AG04450 (cell line): ENCODE results near the gene HSP90AA1. TPM values are rescaled to one million over a fixed set of nuclear protein-coding genes. Genes with fewer than 3 reads are reported as not detected.
A peak's percentile ranks its signal among the peaks of the same experiment; 100 is the strongest.

Source experiments
- CTCF ChIA-PET: fragments of 300-600, 350-600 bp; formaldehyde crosslinking; extraction: SDS; loops from one replicate; lab custom pipeline; 2022; ENCODE audit warnings: antibody characterized with exemption, inconsistent platforms; lab: Charles Lee
- POLR2A ChIA-PET: fragments of 350-600 bp; formaldehyde crosslinking; extraction: SDS; loops from one replicate; lab custom pipeline; 2021; ENCODE audit warnings: antibody characterized with exemption, inconsistent platforms; lab: Yijun Ruan, JAX
- DNase-seq: peaks from one replicate; pipeline ENCODE4 v3.0.0-alpha.2; 2011; ENCODE audit warnings: low read depth, low spot score
- H3K27ac ChIP-seq: one replicate; pipeline ENCODE4 v1.5.1; 2012; ENCODE audit warnings: low read depth, low read length, control low read depth
- H3K27me3 ChIP-seq: one replicate; pipeline ENCODE4 v1.6.0; 2012; ENCODE audit warnings: low read length; ENCODE audit not compliant: control insufficient read depth, insufficient read depth
- H3K4me3 ChIP-seq: 2 replicates; pipeline ENCODE4 v1.5.1; 2011; ENCODE audit warnings: mild to moderate bottlenecking, low read depth, low read length, control low read depth
- H3K9me3 ChIP-seq: 2 replicates; pipeline ENCODE4 v1.5.1; 2012; ENCODE audit warnings: low read length; ENCODE audit not compliant: control insufficient read depth, insufficient read depth
- polyA plus RNA-seq: library from polyadenylated mRNA; depleted of rRNA; stranded (reverse); fragments of >200 nt; gene quantifications from 2 replicates; pipeline ENCODE4 v1.2.3, GENCODE V29; 2011
- TF ChIP-seq, protein P1 (sequence below): IDR thresholded peaks from 2 replicates; pipeline ENCODE4 v1.5.1; 2011; ENCODE audit warnings: low read depth, low read length, control low read depth, inconsistent platforms

HSP90AA1 gene
- polyA plus RNA-seq, 1 experiment = 822 TPM

- no peaks in the 10 kb centered on the region for H3K27me3 ChIP-seq
- DNase-seq = no peak
- no peak overlapping the region for H3K27ac ChIP-seq
- CTCF ChIA-PET = interaction anchor here (0.6 to 2.4 kb wide), 17 partner anchors 9 to 398 kb away, joined by 3 to 38 read pairs (median 7); no protein-coding TSS in a partner anchor
- no peaks in the 10 kb centered on the region for H3K9me3 ChIP-seq
- POLR2A ChIA-PET = no interaction called here
- TF ChIP-seq, protein P1, sequence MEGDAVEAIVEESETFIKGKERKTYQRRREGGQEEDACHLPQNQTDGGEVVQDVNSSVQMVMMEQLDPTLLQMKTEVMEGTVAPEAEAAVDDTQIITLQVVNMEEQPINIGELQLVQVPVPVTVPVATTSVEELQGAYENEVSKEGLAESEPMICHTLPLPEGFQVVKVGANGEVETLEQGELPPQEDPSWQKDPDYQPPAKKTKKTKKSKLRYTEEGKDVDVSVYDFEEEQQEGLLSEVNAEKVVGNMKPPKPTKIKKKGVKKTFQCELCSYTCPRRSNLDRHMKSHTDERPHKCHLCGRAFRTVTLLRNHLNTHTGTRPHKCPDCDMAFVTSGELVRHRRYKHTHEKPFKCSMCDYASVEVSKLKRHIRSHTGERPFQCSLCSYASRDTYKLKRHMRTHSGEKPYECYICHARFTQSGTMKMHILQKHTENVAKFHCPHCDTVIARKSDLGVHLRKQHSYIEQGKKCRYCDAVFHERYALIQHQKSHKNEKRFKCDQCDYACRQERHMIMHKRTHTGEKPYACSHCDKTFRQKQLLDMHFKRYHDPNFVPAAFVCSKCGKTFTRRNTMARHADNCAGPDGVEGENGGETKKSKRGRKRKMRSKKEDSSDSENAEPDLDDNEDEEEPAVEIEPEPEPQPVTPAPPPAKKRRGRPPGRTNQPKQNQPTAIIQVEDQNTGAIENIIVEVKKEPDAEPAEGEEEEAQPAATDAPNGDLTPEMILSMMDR = no peak
- H3K4me3 ChIP-seq = no peak overlapping the region
Measured at GRCh38 chr14:102097441-102098135, 10.7 kb upstream of the HSP90AA1 start.

DNA sequence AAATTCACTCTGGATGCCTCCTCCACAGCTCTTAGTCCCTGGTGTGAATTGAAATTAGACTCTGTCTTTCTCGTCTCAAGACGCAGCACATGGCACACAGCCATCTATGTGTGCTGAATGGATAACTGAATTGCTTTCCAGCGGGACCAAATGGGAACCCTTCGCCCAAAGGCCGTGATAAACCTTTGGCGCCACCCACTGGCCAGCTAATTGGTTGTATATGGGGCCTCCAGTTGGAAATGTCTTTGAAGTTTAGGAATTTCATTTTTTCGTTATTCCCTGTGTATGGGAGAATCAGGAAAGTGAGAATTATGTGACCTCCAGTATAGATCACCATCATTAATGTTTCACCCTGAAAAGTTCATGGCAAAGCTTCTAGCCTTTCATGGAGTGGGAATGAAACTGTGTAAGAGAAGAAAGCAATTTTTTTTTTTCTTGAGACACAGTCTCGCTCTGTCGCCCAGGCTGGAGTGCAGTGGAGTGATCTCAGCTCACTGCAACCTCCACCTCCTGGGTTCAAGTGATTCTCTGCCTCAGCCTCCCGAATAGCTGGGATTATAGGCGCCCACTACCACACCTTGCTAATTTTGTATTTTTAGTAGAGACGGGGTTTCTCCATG lies 9.8 kb upstream of the HSP90AA1 start:
- DNase-seq = peak; percentile 34
- H3K4me3 ChIP-seq = no peak overlapping the region
- H3K27me3 ChIP-seq = no peaks in the 10 kb centered on the region
- H3K9me3 ChIP-seq = no peaks in the 10 kb centered on the region
- CTCF ChIA-PET = interaction anchor here (0.6 to 2.4 kb wide), 36 partner anchors 9 to 397 kb away, joined by 3 to 38 read pairs (median 4); no protein-coding TSS in a partner anchor
- no peak overlapping the region for H3K27ac ChIP-seq
- POLR2A ChIA-PET = interaction anchor here (0.6 kb wide), 1 partner anchor 94 kb away, joined by 4 read pairs; no protein-coding TSS in a partner anchor
- TF ChIP-seq, protein P1 = peak; percentile 91

DNA sequence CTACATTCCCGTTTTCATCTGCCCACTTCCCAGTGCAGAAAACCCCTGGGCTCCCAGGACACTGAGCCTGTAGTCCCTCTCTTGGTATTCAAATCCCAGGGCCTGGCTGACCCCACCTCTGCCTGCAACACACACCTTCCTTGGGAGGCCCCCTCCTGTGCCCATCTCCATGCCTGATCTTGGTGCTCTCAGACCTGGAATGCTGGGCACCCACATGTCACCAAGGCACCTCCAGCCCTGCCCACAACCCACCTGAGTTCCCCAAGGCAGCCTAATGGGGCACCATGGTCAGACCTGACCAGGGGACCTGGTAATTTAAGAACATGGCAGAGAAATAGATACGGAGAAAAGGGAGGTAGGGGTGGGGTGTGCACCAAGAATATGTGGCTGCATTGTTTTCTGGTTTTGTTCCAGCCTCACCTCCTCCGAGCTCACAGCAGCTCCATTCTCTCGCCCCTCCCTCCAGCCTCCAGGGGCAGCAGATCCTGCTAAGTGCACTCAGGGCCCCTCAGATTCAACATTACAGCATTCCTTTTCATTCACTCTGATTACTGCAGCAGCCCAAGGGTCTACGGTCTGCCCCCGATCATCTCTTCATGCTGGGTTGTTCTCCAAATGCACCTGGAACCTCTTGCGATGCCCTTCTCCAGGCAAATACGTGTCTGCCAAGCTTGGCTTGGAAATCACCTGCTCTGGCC lies 9.2 kb upstream of the HSP90AA1 start:
- ChIA-PET CTCF (interaction anchor here (0.6 to 2.4 kb wide), 32 partner anchors 8 to 389 kb away, joined by 3 to 38 read pairs (median 4); no protein-coding TSS in a partner anchor), POLR2A (interaction anchor here (0.6 kb wide), 1 partner anchor 95 kb away, joined by 4 read pairs; no protein-coding TSS in a partner anchor)
- DNase-seq = no peak
- H3K9me3 ChIP-seq = no peaks in the 10 kb centered on the region
- H3K27me3 ChIP-seq = no peaks in the 10 kb centered on the region
- H3K27ac ChIP-seq = peak overlapping the region; percentile 21
- TF ChIP-seq, protein P1 = no peak
- no peak overlapping the region for H3K4me3 ChIP-seq

- H3K27me3 ChIP-seq = no peaks in the 10 kb centered on the region
- H3K4me3 ChIP-seq = no peak overlapping the region
- peak overlapping the region; percentile 21 for H3K27ac ChIP-seq
- POLR2A ChIA-PET = interaction anchor here (0.6 kb wide), 1 partner anchor 1705 kb away, joined by 3 read pairs; no protein-coding TSS in a partner anchor
- CTCF ChIA-PET = interaction anchor here (0.6 to 2.4 kb wide), 19 partner anchors 10 to 327 kb away, joined by 3 to 38 read pairs (median 4); no protein-coding TSS in a partner anchor
- H3K9me3 ChIP-seq = no peaks in the 10 kb centered on the region
- TF ChIP-seq, protein P1 = no peak
- no peak for DNase-seq
Measured at GRCh38 chr14:102095231-102095870, 8.5 kb upstream of the HSP90AA1 start.
